GM21526 (cell line): ENCODE data around the gene TPRN.
A peak's percentile ranks its signal among the peaks of the same experiment; 100 is the strongest.

Experiments
- ATAC-seq: cut with Tn5 transposase; IDR thresholded peaks from one replicate; pipeline ENCODE4 v1.9.1; 2021; ENCODE audit warnings: moderate library complexity; ENCODE audit not compliant: unreplicated experiment, low FRiP score

Gene TPRN

GRCh38 chr9:137191245-137191644 lies 9.3 kb downstream of the TPRN start:
- ATAC-seq = no peak

- ATAC-seq = no peak
Measured at GRCh38 chr9:137190315-137190856, 10.2 kb downstream of the TPRN start.

GRCh38 chr9:137189297-137190295 lies 10.9 kb downstream of the TPRN start:
- no peak for ATAC-seq

DNA sequence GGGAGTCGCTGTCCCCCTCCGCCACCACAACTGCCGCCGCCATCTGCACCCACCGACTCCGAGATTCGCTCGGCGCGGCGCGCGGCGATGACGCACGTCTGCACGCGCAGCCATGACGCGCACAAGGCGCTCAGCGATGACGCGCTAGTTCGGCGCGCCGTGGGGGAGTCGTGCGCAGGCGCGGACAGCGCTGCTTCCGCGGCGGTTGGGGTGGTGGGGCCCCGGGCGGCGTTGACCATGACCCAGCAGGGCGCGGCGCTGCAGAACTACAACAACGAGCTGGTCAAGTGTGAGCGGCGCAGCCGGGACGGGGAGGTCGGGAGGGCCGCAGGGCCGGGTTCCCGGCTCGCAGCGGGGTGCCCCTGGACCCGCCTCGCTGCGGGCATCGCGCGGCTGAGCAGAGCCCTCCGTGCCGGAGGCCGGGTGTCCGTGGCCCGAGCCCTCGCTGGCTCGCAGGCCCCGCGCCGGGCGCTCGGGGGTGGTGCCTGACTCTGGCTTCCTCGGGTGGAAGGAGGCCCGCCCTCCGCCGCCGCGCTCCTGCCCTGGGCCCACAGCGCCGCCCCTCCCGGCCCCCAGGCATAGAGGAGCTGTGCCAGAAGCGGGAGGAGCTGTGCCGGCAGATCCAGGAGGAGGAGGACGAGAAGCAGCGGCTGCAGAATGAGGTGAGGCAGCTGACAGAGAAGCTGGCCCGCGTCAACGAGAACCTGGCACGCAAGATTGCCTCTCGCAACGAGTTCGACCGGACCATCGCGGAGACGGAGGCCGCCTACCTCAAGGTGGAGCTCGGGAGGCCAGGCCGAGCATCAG lies 11.8 kb downstream of the TPRN start, which contains the start of the genes ANAPC2 and SSNA1:
Gene ANAPC2 (minus strand): TSS at position 71 of the 807 bp plus-strand sequence. CDS start 28 bp downstream, at position 43.
Gene SSNA1 (plus strand): TSS at position 187 of the 807 bp plus-strand sequence. CDS start 51 bp downstream, at position 238.
- ATAC-seq = peak; percentile 63

DNA sequence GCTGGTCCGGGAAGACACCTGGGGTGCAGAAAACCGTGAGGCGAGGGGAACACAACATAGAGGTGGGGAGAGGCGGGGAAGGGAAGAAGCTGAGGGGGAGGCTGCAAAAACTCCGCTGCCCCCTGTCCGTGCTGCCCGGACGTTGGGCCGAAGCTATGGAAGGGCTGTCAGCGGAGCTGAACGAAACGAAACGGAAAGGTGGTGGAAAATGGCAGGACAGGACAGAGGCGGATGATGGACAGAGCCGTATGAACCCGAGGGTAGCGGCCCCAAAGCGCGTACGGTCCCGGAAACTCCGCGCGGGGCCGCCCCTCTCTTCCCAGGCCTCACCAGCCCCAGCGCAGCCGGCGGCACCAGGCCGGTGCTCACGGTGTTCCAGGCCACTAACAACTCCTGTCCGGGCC lies 12.5 kb downstream of the TPRN start:
- no peak for ATAC-seq

- ATAC-seq = no peak
Measured at GRCh38 chr9:137187386-137187785, 13.2 kb downstream of the TPRN start.

DNA sequence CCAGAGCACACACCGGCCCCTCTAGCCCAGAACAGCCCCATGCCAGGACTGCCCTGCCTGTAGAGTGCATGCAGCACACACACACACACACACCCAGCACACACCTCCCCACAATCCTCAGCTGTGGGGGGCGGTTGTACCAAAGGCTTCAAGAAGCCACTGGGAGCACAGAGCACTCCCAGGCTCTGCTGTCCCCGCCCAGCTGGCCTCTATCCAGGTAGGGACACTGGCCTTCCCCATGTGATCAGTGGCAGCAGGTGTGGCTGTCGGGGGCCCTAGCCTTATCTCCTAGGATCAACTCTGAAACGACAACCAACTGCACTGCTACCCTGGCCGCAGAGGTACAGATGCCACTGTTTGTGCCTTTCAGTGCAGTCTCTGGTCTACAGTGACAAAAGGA lies 14.2 kb downstream of the TPRN start:
- no peak for ATAC-seq

DNA sequence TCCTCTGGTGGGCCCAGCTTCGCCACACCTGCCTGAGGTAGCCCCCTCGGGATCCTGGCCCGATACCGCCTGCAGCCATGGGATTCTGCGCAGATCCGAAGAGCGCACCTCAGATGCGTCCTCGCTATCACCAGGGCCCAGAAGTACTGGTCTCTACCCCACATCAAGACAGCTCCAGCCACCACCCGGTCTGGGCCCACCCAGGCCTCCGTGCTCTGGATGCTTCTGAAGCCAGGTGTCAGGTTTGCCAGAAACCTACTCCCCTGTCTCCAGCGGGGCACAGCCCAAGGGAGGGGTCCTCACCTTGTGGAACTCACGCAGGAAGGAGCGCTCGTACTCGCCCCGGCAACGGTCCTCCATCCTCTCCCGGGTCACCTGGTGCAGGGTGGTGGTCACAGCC lies 14.6 kb downstream of the TPRN start:
- ATAC-seq = no peak

- ATAC-seq = no peak
Measured at GRCh38 chr9:137184881-137185660, 15.5 kb downstream of the TPRN start.

DNA sequence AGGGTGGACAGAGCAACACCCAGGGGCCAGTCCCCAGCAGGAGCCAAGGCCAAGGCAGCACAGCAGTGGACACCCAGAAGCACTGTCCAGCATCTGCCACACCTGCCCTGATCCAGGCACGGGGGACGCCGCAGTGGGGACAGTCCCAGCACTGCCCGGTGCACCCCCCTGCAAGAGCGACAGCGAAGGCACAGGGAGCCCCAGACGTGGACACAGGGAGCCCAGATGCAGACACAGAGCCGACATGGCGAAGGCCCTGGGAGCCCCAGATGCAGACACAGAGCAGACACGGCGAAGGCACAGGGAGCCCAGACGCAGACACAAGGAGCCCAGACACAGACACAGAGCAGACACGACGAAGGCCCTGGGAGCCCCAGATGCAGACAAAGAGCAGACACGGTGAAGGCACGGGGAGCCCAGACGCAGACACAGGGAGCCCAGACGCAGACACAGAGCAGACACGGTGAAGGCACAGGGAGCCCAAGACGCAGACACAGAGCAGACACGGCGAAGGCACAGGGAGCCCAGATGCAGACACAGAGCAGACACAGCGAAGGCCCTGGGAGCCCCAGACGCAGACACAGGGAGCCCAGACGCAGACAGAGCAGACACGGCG lies 16.5 kb downstream of the TPRN start:
- ATAC-seq = no peak

DNA sequence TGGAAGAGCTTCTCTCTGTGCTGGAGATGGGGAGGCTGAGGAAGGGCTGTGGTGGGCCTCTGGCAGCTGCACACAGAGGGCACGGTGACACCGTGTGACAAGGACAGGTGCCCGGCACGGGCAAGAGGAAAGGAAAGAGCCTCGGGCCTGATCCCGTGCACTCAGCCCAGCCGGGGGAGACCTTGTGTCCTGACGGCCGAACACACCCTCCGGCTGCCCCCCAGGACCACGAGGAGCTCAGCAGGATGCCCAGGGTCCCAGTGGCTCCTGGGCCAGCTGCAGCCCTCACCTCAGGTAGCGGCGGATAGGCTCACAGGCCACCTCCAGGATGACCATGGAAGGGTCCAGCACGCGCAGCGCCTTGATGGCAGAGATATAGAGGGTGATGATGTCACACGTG lies 17.7 kb downstream of the TPRN start:
- ATAC-seq = no peak

- no peak for ATAC-seq
Measured at GRCh38 chr9:137181680-137182079, 18.9 kb downstream of the TPRN start.

- no peak for ATAC-seq
Measured at GRCh38 chr9:137180491-137180890, 20.1 kb downstream of the TPRN start.

- no peak for ATAC-seq
Measured at GRCh38 chr9:137179761-137180160, 20.8 kb downstream of the TPRN start.

- no peak for ATAC-seq
Measured at GRCh38 chr9:137178939-137179630, 21.5 kb downstream of the TPRN start.

DNA sequence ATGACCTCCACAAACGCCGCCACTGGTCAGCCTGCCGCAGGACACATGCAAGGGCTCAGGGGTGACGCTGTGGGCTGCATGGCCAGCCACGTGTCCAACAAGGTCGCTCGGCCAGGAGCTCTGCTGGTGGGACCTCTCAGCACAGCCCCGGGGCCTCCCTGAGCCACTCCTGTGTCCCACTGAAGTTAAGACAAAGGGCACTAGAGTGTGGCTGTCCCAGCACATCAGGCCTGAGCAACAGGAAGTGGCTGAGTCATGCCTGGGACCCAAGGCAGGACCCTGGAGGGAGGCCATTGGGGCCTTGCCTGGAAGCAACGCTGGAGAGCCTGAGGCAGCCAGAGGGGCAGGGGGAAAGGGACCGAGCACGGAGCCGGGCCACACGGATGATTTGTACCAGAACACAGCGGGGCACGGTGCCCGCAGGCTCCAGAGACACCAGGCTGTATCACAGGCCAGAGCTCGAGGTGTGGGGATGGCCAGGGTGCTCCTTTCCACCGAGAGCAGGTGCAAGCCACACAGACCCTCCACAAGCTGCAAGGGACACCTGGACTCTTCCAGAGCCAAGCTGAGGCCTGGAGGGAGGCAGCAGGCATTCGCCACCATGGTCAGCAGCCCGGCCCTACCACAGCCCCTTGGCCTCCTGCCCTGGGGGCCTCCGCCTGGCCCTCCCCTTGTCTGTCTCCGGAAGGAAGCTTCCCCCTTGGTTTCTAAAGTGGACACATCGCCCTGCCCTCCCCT lies 22.2 kb downstream of the TPRN start:
- no peak for ATAC-seq

- no peak for ATAC-seq
Measured at GRCh38 chr9:137176302-137177182, 24.0 kb downstream of the TPRN start.
